Measurements from ENCODE around the gene CCN6. TPM values are rescaled to one million over a fixed set of nuclear protein-coding genes. Genes with fewer than 3 reads are reported as not detected.

The CCN6 gene
- total and polyA plus RNA-seq, 8 donors = not detected

GRCh38 chr6:112019589-112019988, 34.3 kb upstream of the CCN6 start:
- H3K27ac ChIP-seq = no peak overlapping the region

GRCh38 chr6:112021691-112022310, 32.1 kb upstream of the CCN6 start:
- no peak for DNase-seq
- Histone ChIP-seq H3K36me3 (no peaks in the 10 kb centered on the region), H3K27ac (no peak overlapping the region), H3K4me3 (no peak overlapping the region), H3K9me3 (no peaks in the 10 kb centered on the region), H3K27me3 (no peaks in the 10 kb centered on the region), H3K4me1 (peaks cover 0 to 10% (median 9%) of the 10 kb centered on the region in 3 donors)
- no peak for TF ChIP-seq CTCF (IDR thresholded peaks at IDR 0.05)
- no peak for FAIRE-seq
- intact Hi-C loops (cut with DNase I) = no loop called here
- 41 to 45% methylated on average over 6 of the region's 6 CpGs for WGBS, 2 donors
- ATAC-seq = peak in 2 of 4 donors; percentile 31 to 48

More at GRCh38 chr6:112019589-112019988, 34.3 kb upstream of the CCN6 start:
- no peak for ATAC-seq
- H3K36me3 ChIP-seq = no peaks in the 10 kb centered on the region
- WGBS, 2 donors = 51 to 97% methylated on average over 1 of the region's 1 CpG
- no peak for TF ChIP-seq CTCF (IDR thresholded peaks at IDR 0.05)
- intact Hi-C loops (cut with DNase I) = no loop called here
- no peak for FAIRE-seq
- H3K9me3 ChIP-seq = no peaks in the 10 kb centered on the region
- DNase-seq = no peak
- no peak overlapping the region for H3K4me3 ChIP-seq
- peaks cover 0 to 10% (median 9%) of the 10 kb centered on the region in 3 donors for H3K4me1 ChIP-seq
- no peaks in the 10 kb centered on the region for H3K27me3 ChIP-seq

GRCh38 chr6:112022749-112023148, 31.2 kb upstream of the CCN6 start:
- FAIRE-seq = no peak
- Histone ChIP-seq H3K4me3 (no peak overlapping the region), H3K36me3 (no peaks in the 10 kb centered on the region), H3K27me3 (no peaks in the 10 kb centered on the region), H3K27ac (no peak overlapping the region), H3K9me3 (no peaks in the 10 kb centered on the region), H3K4me1 (peaks cover 0 to 10% (median 9%) of the 10 kb centered on the region in 3 donors)
- DNase-seq = no peak
- ATAC-seq = no peak
- no peak for TF ChIP-seq CTCF (IDR thresholded peaks at IDR 0.05)
- intact Hi-C loops (cut with DNase I) = no loop called here

DNA sequence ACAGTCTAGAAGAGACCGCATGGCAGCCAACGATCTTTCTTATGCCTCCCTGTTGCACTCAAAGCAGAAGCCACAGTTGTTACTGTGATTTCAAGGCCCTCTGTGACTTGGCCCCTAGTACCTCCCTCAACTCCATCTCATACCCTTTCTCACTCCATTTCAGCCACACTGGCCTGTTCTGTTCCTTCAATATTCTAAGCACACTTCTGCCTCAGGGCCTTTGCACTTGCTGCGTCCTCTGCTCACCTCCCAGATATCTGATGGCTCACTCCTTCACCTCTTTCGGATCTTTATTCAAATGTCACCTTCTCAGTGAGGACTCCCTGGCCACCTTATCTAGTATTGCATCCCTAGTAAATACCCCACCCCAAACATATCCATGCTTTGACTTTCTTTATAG, 29.4 kb upstream of the CCN6 start:
- Histone ChIP-seq H3K36me3 (no peaks in the 10 kb centered on the region), H3K27ac (no peak overlapping the region), H3K9me3 (no peaks in the 10 kb centered on the region), H3K27me3 (no peaks in the 10 kb centered on the region), H3K4me1 (no peaks in the 10 kb centered on the region), H3K4me3 (no peak overlapping the region)
- DNase-seq (no peak), ATAC-seq (no peak), FAIRE-seq (no peak)
- 89 to 91% methylated on average over 4 of the region's 4 CpGs for WGBS, 2 donors
- intact Hi-C loops (cut with DNase I) = no loop called here
- no peak for TF ChIP-seq CTCF (IDR thresholded peaks at IDR 0.05)

GRCh38 chr6:112026933-112027332, 27.0 kb upstream of the CCN6 start:
- Histone ChIP-seq H3K9me3 (no peaks in the 10 kb centered on the region), H3K27ac (no peak overlapping the region), H3K4me3 (no peak overlapping the region), H3K36me3 (no peaks in the 10 kb centered on the region), H3K27me3 (no peaks in the 10 kb centered on the region), H3K4me1 (no peaks in the 10 kb centered on the region)
- no peak for ATAC-seq
- WGBS, 2 donors = 90 to 91% methylated on average over 4 of the region's 4 CpGs
- no peak for TF ChIP-seq CTCF (IDR thresholded peaks at IDR 0.05)
- DNase-seq = no peak
- FAIRE-seq = no peak
- intact Hi-C loops (cut with DNase I) = no loop called here
